ENCODE measurements around the gene RAB28. TPM values are rescaled to one million over a fixed set of nuclear protein-coding genes. Genes with fewer than 3 reads are reported as not detected.

The RAB28 gene
- total RNA-seq, 2 experiments from 2014 or later, result 16.5 to 18.8 TPM

- peaks cover 78% of the 10 kb centered on the region for H3K27me3 Mint-ChIP-seq
- H3K4me1 Mint-ChIP-seq (ENCODE audit: low read depth), result peaks cover 24% of the 10 kb centered on the region
- ChIA-PET POLR2A (interaction anchor here (2.1 kb wide), 1 partner anchor 18 kb away, joined by 8 read pairs; no protein-coding TSS in a partner anchor), CTCF (interaction anchor here (0.5 to 1.2 kb wide), 3 partner anchors 15 to 556 kb away, joined by 3 to 4 read pairs (median 3); no protein-coding TSS in a partner anchor)
- intact Hi-C loops (cut with micrococcal nuclease), result no loop called here
- no peak overlapping the region for H3K4me3 Mint-ChIP-seq
- no peak for DNase-seq
- peaks cover 6% of the 10 kb centered on the region for H3K36me3 Mint-ChIP-seq
- H3K27ac Mint-ChIP-seq, result no peak overlapping the region
- H3K9me3 Mint-ChIP-seq, result peaks cover 10% of the 10 kb centered on the region
Observed at GRCh38 chr4:13524504-13525243, 40.5 kb upstream of the RAB28 start.

GRCh38 chr4:13523591-13524503, 39.7 kb upstream of the RAB28 start:
- Mint-ChIP-seq H3K9me3 (peaks cover 10% of the 10 kb centered on the region), H3K36me3 (peaks cover 6% of the 10 kb centered on the region), H3K4me1 (ENCODE audit: low read depth) (peaks cover 20% of the 10 kb centered on the region), H3K27ac (no peak overlapping the region), H3K4me3 (no peak overlapping the region), H3K27me3 (peaks cover 75% of the 10 kb centered on the region)
- intact Hi-C loops (cut with micrococcal nuclease), result no loop called here
- no peak for DNase-seq
- ChIA-PET CTCF (interaction anchor here (0.5 to 1.2 kb wide), 3 partner anchors 16 to 555 kb away, joined by 3 to 4 read pairs (median 3); no protein-coding TSS in a partner anchor), POLR2A (interaction anchor here (2.1 kb wide), 1 partner anchor 19 kb away, joined by 8 read pairs; no protein-coding TSS in a partner anchor)

GRCh38 chr4:13523105-13523477, 39.0 kb upstream of the RAB28 start:
- ChIA-PET POLR2A (no interaction called here), CTCF (no interaction called here)
- Mint-ChIP-seq H3K36me3 (peaks cover 3% of the 10 kb centered on the region), H3K9me3 (peaks cover 10% of the 10 kb centered on the region), H3K27ac (no peak overlapping the region), H3K4me1 (ENCODE audit: low read depth) (peaks cover 13% of the 10 kb centered on the region), H3K4me3 (no peak overlapping the region), H3K27me3 (peaks cover 68% of the 10 kb centered on the region)
- intact Hi-C loops (cut with micrococcal nuclease), result no loop called here
- DNase-seq, result no peak

- peaks cover 11% of the 10 kb centered on the region for H3K4me1 Mint-ChIP-seq (ENCODE audit: low read depth)
- H3K4me3 Mint-ChIP-seq, result no peak overlapping the region
- H3K27me3 Mint-ChIP-seq, result peaks cover 67% of the 10 kb centered on the region
- H3K36me3 Mint-ChIP-seq, result peaks cover 3% of the 10 kb centered on the region
- POLR2A ChIA-PET, result no interaction called here
- CTCF ChIA-PET, result interaction anchor here (0.9 to 1.0 kb wide), 3 partner anchors 14 to 26 kb away, joined by 3 to 4 read pairs (median 3); no protein-coding TSS in a partner anchor
- intact Hi-C loops (cut with micrococcal nuclease), result no loop called here
- H3K9me3 Mint-ChIP-seq, result peaks cover 10% of the 10 kb centered on the region
- no peak overlapping the region for H3K27ac Mint-ChIP-seq
- peak; percentile 41 for DNase-seq
Observed at GRCh38 chr4:13522282-13523104, 38.4 kb upstream of the RAB28 start.

- no peak overlapping the region for H3K4me3 Mint-ChIP-seq
- CTCF ChIA-PET, result interaction anchor here (1.0 kb wide), 1 partner anchor 27 kb away, joined by 3 read pairs; no protein-coding TSS in a partner anchor
- peaks cover 9% of the 10 kb centered on the region for H3K4me1 Mint-ChIP-seq (ENCODE audit: low read depth)
- POLR2A ChIA-PET, result no interaction called here
- peaks cover 3% of the 10 kb centered on the region for H3K36me3 Mint-ChIP-seq
- intact Hi-C loops (cut with micrococcal nuclease), result no loop called here
- no peak overlapping the region for H3K27ac Mint-ChIP-seq
- no peak for DNase-seq
- peaks cover 10% of the 10 kb centered on the region for H3K9me3 Mint-ChIP-seq
- H3K27me3 Mint-ChIP-seq, result peaks cover 53% of the 10 kb centered on the region
Observed at GRCh38 chr4:13521047-13521446, 36.9 kb upstream of the RAB28 start.

- no peaks in the 10 kb centered on the region for H3K4me1 Mint-ChIP-seq (ENCODE audit: low read depth)
- CTCF ChIA-PET, result interaction anchor here (1.1 kb wide), 1 partner anchor 567 kb away, joined by 3 read pairs; no protein-coding TSS in a partner anchor
Observed at GRCh38 chr4:13516315-13516860, 32.2 kb upstream of the RAB28 start.

GRCh38 chr4:13515268-13515667, 31.1 kb upstream of the RAB28 start:
- Mint-ChIP-seq H3K4me1 (ENCODE audit: low read depth) (no peaks in the 10 kb centered on the region), H3K4me3 (no peak overlapping the region), H3K36me3 (no peaks in the 10 kb centered on the region), H3K27me3 (peaks cover 23% of the 10 kb centered on the region), H3K9me3 (no peaks in the 10 kb centered on the region), H3K27ac (no peak overlapping the region)
- POLR2A ChIA-PET, result no interaction called here
- CTCF ChIA-PET, result interaction anchor here (1.1 kb wide), 1 partner anchor 566 kb away, joined by 3 read pairs; no protein-coding TSS in a partner anchor
- no peak for DNase-seq
- intact Hi-C loops (cut with micrococcal nuclease), result no loop called here

More at GRCh38 chr4:13516315-13516860, 32.2 kb upstream of the RAB28 start:
- intact Hi-C loops (cut with micrococcal nuclease), result no loop called here
- Mint-ChIP-seq H3K9me3 (no peaks in the 10 kb centered on the region), H3K27me3 (peaks cover 28% of the 10 kb centered on the region), H3K36me3 (no peaks in the 10 kb centered on the region), H3K27ac (no peak overlapping the region), H3K4me3 (no peak overlapping the region)
- POLR2A ChIA-PET, result no interaction called here
- no peak for DNase-seq

GRCh38 chr4:13514722-13515121, 30.6 kb upstream of the RAB28 start:
- Mint-ChIP-seq H3K4me3 (no peak overlapping the region), H3K4me1 (ENCODE audit: low read depth) (no peaks in the 10 kb centered on the region), H3K36me3 (no peaks in the 10 kb centered on the region), H3K27me3 (peaks cover 20% of the 10 kb centered on the region), H3K9me3 (no peaks in the 10 kb centered on the region), H3K27ac (no peak overlapping the region)
- intact Hi-C loops (cut with micrococcal nuclease), result no loop called here
- CTCF ChIA-PET, result no interaction called here
- DNase-seq, result no peak
- POLR2A ChIA-PET, result no interaction called here

GRCh38 chr4:13511101-13511500, 27.0 kb upstream of the RAB28 start:
- Mint-ChIP-seq H3K4me3 (no peak overlapping the region), H3K36me3 (no peaks in the 10 kb centered on the region), H3K27me3 (peaks cover 16% of the 10 kb centered on the region), H3K4me1 (ENCODE audit: low read depth) (no peaks in the 10 kb centered on the region), H3K27ac (no peak overlapping the region), H3K9me3 (no peaks in the 10 kb centered on the region)
- CTCF ChIA-PET, result no interaction called here
- no peak for DNase-seq
- intact Hi-C loops (cut with micrococcal nuclease), result no loop called here
- POLR2A ChIA-PET, result no interaction called here

- POLR2A ChIA-PET, result no interaction called here
- H3K27me3 Mint-ChIP-seq, result peaks cover 12% of the 10 kb centered on the region
- CTCF ChIA-PET, result interaction anchor here (1.5 kb wide), 1 partner anchor 13 kb away, joined by 4 read pairs; no protein-coding TSS in a partner anchor
- H3K4me3 Mint-ChIP-seq, result no peak overlapping the region
- DNase-seq, result no peak
- H3K36me3 Mint-ChIP-seq, result no peaks in the 10 kb centered on the region
- no peaks in the 10 kb centered on the region for H3K9me3 Mint-ChIP-seq
- intact Hi-C loops (cut with micrococcal nuclease), result no loop called here
- no peaks in the 10 kb centered on the region for H3K4me1 Mint-ChIP-seq (ENCODE audit: low read depth)
- no peak overlapping the region for H3K27ac Mint-ChIP-seq
Observed at GRCh38 chr4:13509442-13509841, 25.3 kb upstream of the RAB28 start.

GRCh38 chr4:13504374-13504773, 20.2 kb upstream of the RAB28 start:
- Mint-ChIP-seq H3K4me1 (ENCODE audit: low read depth) (no peaks in the 10 kb centered on the region), H3K4me3 (no peak overlapping the region), H3K27ac (no peak overlapping the region), H3K27me3 (peaks cover 13% of the 10 kb centered on the region), H3K9me3 (no peaks in the 10 kb centered on the region), H3K36me3 (no peaks in the 10 kb centered on the region)
- DNase-seq, result no peak
- CTCF ChIA-PET, result interaction anchor here (0.7 to 1.4 kb wide), 2 partner anchors 8 to 1839 kb away, joined by 3 read pairs; no protein-coding TSS in a partner anchor
- POLR2A ChIA-PET, result no interaction called here
- intact Hi-C loops (cut with micrococcal nuclease), result no loop called here
